ENCODE data around the gene UCK1. TPM values are rescaled to one million over a fixed set of nuclear protein-coding genes. Genes with fewer than 3 reads are reported as not detected.

The UCK1 gene
- total RNA-seq, 6 donors from 2014 or later: 27.8 to 36.7 (median 29.4) TPM

DNA sequence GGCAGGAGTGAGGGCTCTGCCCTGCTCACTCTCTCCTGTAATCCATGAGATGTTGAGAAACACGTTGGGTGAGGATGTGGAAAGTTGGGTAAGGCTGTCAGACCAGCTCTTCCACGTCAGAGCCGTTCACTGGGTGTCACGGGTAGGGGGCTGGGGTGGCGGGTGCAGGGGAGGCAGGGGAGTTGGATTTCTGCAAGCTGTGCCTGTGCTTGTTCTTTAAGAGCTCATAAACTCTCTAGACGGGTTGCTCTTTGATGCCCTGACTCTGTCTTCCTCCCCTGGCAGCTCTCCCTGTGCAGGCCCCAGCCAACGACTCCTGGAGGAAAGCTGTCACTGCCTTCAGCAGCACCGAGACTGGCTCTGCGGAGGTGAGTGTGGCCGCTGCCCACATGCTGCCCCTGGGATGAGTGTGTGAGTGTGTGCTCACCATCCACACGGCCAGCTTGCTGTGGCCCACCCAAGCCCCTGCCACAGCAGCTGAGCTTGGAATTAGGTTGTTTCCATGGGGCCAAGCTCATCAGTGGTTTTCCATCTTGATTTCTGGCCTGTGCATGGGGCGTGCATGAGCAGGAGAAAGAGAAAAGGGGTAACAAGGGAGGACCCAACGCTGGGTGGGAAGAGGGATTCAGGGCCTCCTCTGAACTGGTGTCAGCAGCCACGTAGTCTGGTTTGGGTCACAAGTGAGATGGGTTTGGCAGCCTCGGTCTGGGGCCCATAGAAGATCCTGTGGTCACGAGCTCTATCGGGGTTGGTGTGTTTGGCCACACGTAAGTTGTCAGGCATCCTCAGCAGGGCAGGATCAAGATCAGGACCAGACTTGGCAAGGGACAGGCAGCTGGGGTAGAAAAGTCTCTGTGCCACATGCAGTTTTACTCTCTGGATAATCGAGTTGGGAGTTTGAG lies 49.4 kb downstream of the UCK1 start:
- Histone ChIP-seq H3K9me3 (no peaks in the 10 kb centered on the region), H3K27ac (no peak overlapping the region), H3K4me1 (no peaks in the 10 kb centered on the region), H3K27me3 (no peaks in the 10 kb centered on the region), H3K4me3 (no peak overlapping the region), H3K36me3 (peaks cover 70 to 100% (median 92%) of the 10 kb centered on the region in 4 donors)
- 84 to 85% methylated on average over 14 to 17 of the region's 19 CpGs for WGBS, 2 donors
- no peak for ATAC-seq (ENCODE audit: low FRiP score in 2 of 2)
- TF ChIP-seq, protein P1, sequence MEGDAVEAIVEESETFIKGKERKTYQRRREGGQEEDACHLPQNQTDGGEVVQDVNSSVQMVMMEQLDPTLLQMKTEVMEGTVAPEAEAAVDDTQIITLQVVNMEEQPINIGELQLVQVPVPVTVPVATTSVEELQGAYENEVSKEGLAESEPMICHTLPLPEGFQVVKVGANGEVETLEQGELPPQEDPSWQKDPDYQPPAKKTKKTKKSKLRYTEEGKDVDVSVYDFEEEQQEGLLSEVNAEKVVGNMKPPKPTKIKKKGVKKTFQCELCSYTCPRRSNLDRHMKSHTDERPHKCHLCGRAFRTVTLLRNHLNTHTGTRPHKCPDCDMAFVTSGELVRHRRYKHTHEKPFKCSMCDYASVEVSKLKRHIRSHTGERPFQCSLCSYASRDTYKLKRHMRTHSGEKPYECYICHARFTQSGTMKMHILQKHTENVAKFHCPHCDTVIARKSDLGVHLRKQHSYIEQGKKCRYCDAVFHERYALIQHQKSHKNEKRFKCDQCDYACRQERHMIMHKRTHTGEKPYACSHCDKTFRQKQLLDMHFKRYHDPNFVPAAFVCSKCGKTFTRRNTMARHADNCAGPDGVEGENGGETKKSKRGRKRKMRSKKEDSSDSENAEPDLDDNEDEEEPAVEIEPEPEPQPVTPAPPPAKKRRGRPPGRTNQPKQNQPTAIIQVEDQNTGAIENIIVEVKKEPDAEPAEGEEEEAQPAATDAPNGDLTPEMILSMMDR (IDR thresholded peaks at IDR 0.05): no peak
- no peak for TF ChIP-seq EP300 (IDR thresholded peaks at IDR 0.05)
- no peak for TF ChIP-seq POLR2A (IDR thresholded peaks at IDR 0.05)
- TF ChIP-seq POLR2AphosphoS5 (IDR thresholded peaks at IDR 0.05): no peak
- no peak for DNase-seq

DNA sequence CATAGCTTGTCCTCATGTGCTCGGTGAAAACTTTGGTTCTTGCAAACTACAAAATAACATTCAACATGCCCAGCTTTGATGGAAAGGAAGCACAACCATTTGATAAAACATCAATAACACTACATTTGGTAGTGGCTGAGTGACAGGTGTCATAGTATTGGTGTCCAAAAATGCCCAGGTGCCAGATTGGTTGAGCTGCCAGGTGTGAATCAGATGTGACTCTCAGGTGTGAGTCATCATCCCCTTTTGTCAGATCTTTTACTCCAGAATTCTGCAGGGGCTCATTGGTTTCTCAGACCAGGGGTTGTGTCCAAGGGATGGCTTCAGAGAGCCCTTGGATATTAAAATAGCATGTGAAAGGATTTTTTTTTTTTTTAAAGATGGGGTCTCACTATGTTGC lies 50.8 kb downstream of the UCK1 start:
- peaks cover 71 to 100% (median 92%) of the 10 kb centered on the region in 4 donors for H3K36me3 ChIP-seq

DNA sequence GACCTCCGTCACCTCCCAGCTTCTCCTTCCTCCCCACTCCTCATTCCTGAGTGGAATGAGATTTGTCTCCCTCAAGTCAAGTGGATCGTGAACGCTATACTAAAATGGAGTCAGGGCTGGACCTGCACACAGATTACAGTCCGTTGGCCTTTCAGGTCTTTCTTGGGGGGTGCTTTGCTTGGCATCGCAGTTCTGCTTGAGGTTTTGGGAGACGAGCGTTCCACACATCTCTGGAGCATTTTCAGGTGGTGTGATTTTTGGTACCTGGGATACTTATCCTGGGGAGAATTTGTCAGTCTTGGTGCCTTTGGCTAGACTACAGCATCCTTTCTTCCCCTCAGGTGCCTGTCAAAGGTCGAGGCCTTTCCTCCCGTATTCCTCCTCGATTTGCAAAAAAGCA lies 52.2 kb downstream of the UCK1 start:
- DNase-seq (no peak), ATAC-seq (ENCODE audit: low FRiP score in 2 of 2) (no peak)
- no peak overlapping the region for H3K4me3 ChIP-seq
- no peaks in the 10 kb centered on the region for H3K27me3 ChIP-seq
- no peaks in the 10 kb centered on the region for H3K4me1 ChIP-seq
- peaks cover 62 to 100% (median 92%) of the 10 kb centered on the region in 4 donors for H3K36me3 ChIP-seq
- H3K9me3 ChIP-seq: no peaks in the 10 kb centered on the region
- H3K27ac ChIP-seq: no peak overlapping the region
- no peak for TF ChIP-seq POLR2AphosphoS5 (IDR thresholded peaks at IDR 0.05)
- TF ChIP-seq, protein P1 (IDR thresholded peaks at IDR 0.05): no peak
- TF ChIP-seq EP300 (IDR thresholded peaks at IDR 0.05): no peak
- TF ChIP-seq POLR2A (IDR thresholded peaks at IDR 0.05): no peak
- 87 to 93% methylated on average over 10 of the region's 10 CpGs for WGBS, 2 donors

More for the DNA sequence above, 50.8 kb downstream of the UCK1 start:
- WGBS, 2 donors: 94 to 100% methylated on average over 1 of the region's 1 CpG
- ATAC-seq (ENCODE audit: low FRiP score in 2 of 2) (no peak), DNase-seq (no peak)
- H3K4me1 ChIP-seq: no peaks in the 10 kb centered on the region
- H3K27me3 ChIP-seq: no peaks in the 10 kb centered on the region
- no peak overlapping the region for H3K4me3 ChIP-seq
- no peak overlapping the region for H3K27ac ChIP-seq
- no peaks in the 10 kb centered on the region for H3K9me3 ChIP-seq
- TF ChIP-seq, protein P1 (IDR thresholded peaks at IDR 0.05): no peak
- TF ChIP-seq POLR2AphosphoS5 (IDR thresholded peaks at IDR 0.05) (no peak), EP300 (IDR thresholded peaks at IDR 0.05) (no peak), POLR2A (IDR thresholded peaks at IDR 0.05) (no peak)

DNA sequence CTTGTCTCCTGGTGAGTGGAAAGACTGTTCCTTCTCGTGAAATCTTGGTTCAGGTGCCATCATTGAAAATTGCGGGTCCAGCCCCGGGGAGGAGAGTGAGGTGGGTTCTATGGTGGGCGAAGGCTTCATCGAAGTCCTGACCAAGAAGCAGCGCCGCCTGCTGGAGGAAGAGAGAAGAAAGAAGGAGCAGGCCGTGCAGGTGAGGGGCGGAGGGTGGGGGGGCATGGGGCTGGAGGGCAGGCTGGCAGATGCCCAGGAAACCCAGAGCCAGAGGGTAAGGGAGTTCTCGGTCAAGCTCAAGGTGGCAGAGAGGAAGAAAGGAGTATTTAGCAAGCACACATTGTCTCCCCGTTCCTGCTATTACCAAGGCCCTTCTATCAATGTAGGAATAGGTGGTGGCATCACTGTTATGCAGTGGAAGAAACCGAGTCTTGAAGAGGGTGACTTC lies 52.6 kb downstream of the UCK1 start:
- no peaks in the 10 kb centered on the region for H3K9me3 ChIP-seq
- 59 to 60% methylated on average over 12 of the region's 12 CpGs for WGBS, 2 donors
- peak in 1 of 2 donors; percentile 43 for ATAC-seq (ENCODE audit: low FRiP score in 2 of 2)
- H3K36me3 ChIP-seq: peaks cover 61 to 100% (median 92%) of the 10 kb centered on the region in 4 donors
- H3K4me3 ChIP-seq: no peak overlapping the region
- TF ChIP-seq, protein P1 (IDR thresholded peaks at IDR 0.05): peak in 4 of 6 experiments; percentile 21 to 51 (median 40)
- TF ChIP-seq EP300 (IDR thresholded peaks at IDR 0.05): no peak
- DNase-seq: no peak
- H3K27ac ChIP-seq: no peak overlapping the region
- H3K27me3 ChIP-seq: no peaks in the 10 kb centered on the region
- H3K4me1 ChIP-seq: no peaks in the 10 kb centered on the region
